GM19438 (cell line): ENCODE data around the gene CAMTA2.

Experiments
- ATAC-seq: cut with Tn5 transposase; IDR thresholded peaks from one replicate; pipeline ENCODE4 v1.9.1; 2021; ENCODE audit warnings: low read depth; ENCODE audit not compliant: unreplicated experiment

The CAMTA2 gene

DNA sequence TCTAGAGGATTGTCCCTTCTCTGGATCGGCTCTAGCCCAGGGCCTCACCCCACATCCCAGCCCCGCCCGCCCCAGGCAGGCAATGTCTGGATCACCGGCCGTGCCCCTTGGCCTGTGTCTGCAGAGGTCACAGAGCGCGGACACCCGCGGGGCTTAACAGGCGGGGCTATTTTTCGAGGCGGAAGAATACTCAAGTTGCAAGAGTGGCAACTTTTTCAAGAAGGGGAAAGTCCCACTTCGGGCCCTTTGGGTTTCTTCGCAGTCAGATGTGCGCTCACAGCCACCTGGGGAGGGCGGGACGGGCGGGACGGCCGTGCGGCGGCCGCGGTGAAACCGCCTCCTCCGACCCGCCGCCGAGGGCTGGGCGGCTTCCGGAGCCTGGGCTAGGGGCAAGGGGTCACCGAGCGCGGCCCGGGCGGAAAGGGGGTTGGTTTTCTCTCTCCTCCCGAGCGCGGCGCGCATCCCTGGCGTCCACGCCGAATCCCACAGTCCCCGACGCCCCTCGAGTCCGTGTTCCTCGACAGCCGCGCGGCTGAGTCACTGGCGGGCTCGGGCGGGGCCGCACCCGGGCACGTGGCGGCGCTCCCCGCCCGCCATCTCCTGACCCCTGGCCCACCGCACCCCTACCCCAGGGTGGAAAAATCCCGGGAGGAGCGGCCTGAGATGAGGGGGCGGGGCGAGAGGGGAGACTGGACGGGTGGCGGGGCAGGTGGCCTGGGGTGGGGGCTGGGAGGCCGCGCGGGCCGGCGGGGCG lies 38.0 kb downstream of the CAMTA2 start:
- ATAC-seq: peak; percentile 27

DNA sequence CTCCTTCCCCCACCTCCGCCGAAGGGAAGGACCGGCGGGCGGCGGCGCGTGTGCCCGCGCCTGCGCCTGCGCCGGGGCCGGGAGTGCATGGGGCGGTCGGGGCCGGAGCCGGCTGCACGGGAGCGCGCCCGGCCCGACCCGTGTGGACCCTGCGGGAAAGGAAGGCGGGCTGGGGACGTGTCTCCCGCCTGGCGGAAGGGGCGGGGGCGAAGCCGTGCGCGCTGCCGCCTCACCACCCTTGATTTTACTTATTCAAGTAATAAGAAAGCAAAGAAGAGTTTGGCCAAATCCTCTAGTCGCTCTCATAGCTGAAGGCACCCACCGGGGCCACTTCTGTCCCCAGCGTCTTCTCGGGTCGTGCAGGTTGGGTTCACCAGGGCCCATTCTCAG lies 38.5 kb downstream of the CAMTA2 start:
- ATAC-seq: peak; percentile 35

DNA sequence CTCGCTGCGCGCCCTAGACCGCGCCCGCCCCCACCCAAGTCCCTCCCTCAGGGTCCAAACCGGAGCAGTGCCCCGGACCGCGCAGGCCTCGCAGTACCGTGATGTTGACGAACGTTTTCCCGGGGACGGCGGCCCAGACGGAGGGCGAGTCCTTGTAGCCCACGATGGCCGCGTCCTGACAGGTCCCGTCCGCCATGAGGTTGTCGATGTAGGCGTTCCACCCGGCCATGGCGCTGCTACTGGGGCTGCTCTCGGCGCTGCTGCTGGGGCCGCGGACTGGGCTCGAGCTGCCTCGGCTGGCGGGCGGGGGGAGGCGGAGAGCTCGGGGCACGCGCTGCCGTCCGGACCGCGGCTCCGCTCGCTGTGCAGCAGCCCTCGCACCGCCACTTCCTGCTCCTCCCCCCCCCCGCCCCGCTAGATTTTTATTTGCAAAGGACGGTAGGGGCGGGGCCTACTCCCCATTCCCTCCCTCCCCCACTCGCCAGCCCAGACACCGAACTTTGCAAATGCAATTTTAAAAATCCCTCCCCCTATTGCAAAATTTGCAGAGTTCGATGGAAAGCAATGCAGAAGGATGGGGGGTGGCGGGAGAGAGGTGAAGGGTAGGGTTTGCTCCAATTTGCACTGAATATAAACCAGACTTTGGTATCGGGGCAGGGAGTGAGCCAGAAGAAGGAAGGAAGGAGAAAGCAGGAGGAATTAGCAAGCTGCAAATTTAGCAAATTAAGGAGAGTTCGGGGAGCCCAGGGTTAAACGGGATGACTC lies 39.1 kb downstream of the CAMTA2 start, which contains the start of gene PFN1:
Gene PFN1 (minus strand): TSS at position 365 of the 765 bp plus-strand sequence. CDS start 136 bp downstream, at position 229.
- ATAC-seq: no peak

DNA sequence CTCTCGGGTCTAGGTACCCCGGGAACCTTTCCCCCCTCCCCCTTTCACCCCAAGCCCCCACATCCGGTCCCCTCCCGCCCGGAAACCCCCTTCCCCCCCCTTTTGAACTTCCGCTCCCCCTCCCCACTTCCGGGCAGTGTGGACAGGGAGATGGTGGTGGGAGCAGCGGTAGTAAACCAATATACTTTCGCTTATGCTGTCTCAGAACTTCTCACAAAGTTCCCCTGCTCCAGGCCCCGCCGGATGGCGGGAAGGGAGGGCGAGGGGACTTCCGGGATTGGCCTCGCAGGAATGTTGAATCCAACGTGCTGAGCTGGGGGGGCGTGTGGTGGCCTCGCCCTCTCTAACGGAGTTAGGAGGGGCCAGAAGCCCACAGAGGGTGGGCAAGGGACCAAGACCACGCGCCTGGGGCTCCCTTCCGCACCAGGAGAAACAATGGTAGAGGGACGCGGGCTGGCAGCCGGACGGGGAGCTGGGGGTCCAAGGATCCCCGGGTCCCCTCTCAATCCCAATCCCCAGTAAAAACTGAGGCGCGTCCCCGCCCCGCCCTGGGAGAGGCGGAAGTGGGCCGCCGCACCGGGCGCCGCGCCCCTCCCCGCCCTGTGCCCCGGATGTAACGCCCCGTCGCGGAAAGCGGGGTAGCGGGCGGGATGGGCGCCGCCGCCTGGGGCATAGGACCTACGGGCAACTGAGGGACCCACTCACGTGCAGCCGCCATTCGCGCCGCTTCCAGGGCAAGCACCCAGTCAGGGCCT lies 39.9 kb downstream of the CAMTA2 start:
- ATAC-seq: no peak

DNA sequence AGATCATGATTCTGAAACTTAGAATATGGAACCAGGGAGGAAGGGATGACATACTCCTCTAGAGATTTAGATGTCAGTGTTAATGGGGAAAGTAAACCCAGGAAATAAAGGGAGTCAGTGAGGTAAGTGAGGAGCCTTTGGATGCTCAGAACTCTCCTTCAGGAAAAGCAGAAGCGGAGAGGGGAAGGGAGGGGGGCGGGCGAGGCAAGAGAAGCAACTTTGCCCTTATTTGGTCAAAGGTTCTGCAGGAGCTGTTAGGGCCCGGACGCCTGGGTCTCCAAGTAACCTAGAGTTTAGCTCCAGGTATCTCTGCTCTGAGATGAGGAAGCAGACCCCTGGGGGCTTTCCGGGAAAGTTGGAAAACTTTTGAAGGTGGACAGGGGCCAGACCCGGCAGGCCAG lies 40.5 kb downstream of the CAMTA2 start:
- ATAC-seq: no peak

DNA sequence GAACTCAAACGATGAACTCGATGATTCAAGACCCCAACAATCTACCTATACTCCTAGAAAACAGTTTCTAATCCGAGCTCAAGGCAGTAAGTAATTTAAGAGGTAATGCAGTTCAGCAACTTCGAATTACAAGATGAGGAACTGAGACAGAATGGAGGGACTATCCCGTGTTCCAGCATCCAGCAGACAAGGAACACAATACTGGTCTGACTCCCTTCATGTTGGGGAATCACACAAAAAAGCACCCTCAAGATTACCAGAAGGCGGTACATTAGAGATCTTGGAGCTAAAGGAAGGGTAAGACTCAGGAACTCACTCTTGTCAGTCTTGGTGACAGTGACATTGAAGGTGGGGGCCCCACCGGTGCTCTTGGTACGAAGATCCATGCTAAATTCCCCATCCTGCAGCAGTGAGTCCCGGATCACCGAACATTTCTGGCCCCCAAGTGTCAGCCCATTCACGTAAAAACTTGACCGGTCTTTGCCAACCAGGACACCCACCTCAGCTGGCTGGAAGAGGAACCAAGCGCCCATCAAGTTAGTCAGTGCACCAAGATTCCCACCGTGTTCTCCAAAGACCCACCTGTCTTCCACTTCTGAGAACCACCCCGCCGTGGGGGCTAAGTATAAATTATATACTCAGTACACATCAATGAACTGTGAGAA lies 41.0 kb downstream of the CAMTA2 start:
- no peak for ATAC-seq

DNA sequence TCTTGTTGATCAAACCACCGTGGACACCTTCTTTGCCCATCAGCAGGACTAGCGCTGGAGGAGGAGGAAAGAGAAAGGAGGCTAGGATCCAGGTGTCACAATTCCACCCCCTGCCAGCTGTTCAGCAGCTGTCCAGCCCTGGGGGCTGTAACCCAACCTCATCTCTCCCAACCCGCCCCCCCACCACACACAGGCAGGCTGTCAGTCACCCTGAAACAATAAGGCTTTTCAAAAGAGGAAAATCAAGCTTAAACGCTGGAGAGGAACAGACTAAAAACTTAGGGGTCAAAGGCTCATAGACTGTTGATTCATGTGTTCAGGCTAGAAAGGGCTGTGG lies 41.6 kb downstream of the CAMTA2 start:
- ATAC-seq: no peak

DNA sequence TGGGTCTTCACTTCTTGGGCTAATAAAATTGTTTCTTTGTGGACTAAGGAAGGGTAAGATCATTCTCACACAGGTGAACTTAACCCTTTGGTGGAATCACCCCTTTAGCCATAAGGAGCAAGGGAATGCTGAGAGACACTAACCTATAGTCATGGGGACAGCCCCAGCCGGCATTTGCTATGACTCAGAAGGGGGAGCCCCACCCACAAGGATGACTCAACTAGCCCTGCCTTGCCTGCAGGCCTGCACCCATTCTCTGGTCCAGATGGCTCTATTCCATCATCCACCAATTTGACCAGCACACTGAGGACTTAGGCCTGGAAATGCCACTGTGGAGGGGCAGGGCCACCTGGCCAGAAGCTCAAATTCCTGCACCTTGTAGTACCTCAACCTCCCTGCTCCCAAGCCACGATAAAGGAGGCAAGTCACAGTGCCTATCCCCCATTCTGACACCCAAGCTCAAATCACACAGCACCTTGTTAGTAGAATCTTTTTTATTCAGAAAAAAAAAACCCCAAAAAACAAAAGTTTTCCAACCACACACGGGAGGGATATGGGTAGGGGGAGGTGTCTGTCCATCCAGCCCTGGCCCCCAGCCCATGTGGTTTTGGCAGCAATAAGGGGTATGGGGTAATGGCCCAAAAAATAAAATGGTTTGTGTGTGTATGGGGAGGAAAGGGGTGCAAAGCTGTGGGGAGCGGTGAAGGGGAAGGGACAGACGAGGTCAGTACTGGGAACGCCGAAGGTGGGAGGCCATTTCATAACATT lies 42.1 kb downstream of the CAMTA2 start:
- no peak for ATAC-seq

DNA sequence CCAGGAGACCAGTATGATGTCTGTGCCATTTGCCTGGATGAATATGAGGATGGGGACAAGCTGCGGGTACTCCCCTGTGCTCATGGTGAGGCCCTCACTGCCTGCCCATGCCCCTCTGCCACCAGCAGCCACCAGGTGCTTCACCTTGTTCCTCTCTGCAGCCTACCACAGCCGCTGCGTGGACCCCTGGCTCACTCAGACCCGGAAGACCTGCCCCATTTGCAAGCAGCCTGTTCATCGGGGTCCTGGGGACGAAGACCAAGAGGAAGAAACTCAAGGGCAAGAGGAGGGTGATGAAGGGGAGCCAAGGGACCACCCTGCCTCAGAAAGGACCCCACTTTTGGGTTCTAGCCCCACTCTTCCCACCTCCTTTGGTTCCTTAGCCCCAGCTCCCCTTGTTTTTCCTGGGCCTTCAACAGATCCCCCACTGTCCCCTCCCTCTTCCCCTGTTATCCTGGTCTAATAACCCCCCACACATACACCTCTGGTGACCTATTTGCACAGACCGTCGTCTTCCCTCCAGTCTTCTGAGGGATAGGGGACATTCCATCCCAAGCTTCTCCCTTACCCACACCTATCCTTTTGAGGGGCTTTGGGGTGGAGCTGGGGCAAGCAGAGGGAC lies 42.8 kb downstream of the CAMTA2 start:
- no peak for ATAC-seq

DNA sequence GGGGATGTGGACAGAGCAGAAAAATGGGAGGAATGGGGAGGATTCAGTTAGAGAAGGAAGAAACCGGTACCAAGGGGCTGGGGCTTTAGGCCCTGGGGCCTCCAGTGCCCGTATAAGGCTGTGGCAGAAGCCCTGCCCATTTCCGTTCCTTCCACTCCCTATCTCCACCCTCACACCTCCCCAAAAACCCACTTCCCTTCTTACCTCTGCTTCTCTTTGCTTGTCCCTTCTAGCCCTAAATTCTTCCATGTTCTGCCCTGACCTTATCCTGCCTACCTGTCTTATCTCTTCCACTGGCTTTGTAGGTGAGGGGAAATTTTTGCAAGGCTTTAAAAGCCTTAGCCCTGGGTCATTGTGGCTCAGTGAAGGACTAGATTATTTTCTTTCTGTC lies 43.3 kb downstream of the CAMTA2 start:
- no peak for ATAC-seq

DNA sequence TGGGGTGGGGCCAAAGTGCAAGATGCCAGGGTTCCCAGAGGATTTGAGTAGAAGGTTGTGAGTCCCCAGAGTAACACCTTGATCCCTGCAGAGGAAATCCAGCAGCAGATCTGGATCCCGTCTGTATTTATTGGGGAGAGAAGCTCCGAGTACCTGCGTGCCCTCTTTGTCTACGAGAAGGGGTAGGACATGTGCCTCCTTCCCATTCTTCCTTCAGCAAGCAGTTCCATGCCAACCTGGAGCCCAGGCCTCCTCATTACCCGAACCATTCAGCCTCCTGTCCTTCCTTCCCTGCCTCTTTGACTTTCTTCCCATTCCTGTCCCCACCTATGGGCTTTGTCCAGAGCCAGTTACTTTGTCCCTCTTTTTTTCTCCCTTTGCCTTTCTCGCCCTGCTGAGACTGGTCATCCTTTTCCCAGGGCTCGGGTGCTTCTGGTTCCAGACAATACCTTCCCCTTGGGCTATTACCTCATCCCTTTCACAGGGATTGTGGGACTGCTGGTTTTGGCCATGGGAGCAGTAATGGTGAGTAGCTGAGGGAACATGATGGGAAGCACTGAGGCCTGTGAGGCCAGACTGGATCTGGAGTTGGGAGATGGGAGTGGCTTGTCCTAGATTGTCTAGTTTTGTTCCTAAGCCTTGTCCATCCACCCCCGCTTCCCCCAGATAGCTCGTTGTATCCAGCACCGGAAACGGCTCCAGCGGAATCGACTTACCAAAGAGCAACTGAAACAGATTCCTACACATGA lies 44.5 kb downstream of the CAMTA2 start:
- ATAC-seq: no peak

DNA sequence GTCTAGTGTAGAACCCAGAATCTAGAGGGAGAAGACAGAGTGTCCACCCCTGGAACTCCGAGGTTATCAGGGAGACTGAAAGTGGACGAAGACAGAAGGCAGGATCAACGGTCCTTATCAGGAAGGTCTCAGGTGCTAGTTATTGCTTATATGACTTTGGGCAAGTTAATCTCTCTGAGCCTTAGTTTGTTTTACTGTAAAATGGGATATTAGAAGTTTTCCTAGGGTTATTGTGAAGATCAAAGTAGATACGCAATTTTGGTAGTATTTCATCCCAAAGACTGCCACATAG lies 46.2 kb downstream of the CAMTA2 start:
- ATAC-seq: no peak

DNA sequence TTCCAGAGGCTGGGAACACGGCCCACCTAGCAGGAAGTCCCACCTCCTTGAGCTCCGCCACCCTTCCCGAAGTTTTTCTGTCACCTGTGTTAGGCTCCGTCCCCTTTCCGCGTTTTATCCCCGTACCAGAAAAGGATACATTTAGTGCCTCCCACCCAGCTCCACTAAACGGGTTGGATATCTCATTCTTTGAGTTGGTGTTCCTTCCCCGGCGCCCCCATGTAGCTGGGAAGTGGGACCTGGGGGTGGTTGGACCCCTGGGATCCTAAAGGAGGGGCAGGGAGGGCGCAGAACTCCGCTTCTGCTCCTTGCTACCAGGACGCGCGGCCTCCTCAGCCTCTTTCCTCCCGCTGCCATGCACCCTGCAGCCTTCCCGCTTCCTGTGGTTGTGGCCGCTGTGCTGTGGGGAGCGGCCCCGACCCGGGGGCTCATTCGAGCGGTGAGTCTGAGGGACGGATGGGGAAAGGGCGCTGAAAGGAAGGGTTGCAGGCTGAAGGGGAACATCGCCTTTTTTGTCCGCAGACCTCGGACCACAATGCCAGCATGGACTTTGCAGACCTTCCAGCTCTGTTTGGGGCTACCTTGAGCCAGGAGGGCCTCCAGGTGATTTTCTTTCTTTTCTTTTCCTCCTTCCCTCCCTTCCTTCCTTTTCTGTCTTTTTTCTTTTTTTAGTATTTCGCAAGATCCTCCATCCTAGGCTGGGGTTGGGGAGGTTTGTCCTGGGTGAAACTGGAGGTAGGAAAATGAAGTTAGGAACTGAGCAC lies 46.7 kb downstream of the CAMTA2 start:
- no peak for ATAC-seq

DNA sequence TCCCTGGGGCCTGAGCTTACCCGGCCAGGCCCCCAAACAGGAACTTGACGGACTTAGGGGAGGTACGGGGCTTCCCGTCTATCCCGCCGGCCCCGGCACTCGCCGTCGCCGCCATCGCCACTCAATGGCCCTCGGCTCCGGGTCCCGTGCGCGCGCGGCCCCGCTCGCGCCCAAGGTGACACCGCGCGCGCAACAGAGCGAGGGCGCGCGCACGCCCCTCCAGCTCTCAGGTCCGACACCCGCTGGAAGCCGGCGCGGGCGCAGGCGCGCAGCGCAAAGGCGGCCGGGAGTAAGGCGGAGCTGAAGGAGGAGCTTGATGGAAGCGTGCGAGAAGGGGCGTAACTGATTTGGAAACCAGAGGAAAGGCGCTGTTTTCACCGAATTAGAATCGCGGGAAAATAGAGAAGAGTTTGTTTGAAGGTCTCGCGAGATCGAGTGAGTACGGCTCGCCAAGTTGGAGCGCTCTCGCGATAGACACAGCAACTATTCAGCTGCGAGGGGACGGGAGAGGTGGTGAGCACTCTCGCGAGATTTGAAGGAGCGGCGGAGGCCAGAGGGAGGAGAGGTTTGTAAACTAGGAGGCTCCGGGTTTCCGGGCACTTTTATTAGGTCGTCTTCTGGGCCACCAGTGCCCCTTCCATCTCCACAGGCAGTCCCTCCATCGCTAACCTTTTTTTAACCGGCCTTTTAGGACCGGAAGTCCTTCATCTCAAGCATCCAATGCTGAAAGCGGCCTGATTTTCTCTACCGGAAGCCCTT lies 47.5 kb downstream of the CAMTA2 start, which contains the start of the genes RNF167 and SLC25A11:
Gene RNF167 (plus strand): TSS at position 473 of the 759 bp plus-strand sequence. CDS start 642 bp downstream, outside the sequence.
Gene SLC25A11 (minus strand): TSS at position 251 of the 759 bp plus-strand sequence. CDS start 136 bp downstream, at position 115.
- peak; percentile 67 for ATAC-seq

DNA sequence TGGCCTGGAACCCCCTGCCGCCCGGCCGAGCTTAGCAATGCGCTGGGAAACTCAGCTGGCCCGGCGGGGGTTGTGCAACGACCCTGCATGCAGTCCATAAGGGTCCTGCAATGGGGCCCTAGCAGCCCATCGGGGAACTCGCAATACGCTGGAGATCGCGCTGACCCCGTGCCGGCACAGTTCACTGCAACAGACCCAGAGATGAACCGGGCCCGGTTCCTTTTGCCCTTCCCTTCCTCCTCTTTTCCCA lies 48.0 kb downstream of the CAMTA2 start:
- no peak for ATAC-seq

DNA sequence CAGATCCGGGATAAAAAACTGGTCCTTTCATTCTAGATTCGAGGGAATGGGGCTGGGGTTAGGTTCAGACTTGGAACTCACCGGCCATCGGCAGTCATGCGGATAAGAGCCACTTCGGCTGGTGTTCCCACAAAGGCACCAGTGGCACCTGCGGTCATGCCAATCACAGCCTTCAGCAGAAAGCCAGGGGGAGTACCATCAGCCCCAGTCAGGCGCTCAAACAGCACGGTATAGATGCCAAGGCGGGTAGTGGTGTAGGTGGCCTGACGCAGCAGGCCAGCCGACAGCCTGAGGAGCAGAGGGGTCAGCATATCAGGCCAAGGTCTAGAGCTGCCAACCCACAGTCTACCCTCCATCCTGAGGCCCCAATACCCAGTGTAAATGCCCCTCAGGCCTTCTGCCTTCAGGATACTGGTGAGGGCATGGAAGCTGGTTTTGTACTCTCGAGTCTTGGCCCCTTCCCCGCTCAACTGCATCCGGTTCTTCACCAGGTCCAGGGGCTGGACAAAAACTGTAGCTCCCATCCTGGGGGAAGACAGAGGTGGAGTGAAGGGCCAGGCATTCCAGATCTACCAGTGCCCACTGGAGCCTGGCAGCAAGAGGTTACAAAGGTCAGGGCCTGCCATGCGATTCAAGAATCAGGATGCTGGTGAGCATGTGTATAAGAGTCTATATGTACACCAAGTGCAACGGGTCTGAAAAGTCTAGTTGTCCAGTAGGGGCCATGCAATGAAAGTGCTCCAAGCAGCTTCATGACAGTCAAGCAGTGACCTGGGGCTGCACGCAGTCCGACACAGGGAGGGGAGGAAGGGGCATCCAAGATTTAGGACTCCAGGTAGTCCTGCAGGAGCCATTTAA lies 48.6 kb downstream of the CAMTA2 start:
- no peak for ATAC-seq

DNA sequence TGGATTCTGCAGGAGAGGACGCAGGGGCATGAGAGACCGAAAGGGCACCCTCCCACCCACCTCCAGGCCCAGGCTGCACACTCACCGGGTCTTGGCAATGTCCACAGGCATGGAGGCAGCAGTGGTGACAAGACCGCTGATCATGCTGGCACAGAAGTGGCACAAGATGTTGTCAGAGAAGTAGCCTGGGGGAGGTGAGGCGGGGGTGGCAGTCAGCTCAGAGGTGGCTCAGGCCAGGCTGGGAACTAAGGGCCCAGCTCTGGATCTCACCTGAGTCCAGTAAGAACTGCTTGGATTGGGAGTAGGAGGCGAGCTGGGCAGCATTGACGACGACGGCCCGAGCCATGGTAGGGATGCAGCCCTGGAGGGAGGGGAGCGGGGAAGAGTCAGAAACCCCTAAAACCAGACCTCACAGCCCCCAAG lies 49.4 kb downstream of the CAMTA2 start:
- no peak for ATAC-seq
